Measurements from ENCODE around the gene DDI2. TPM values are rescaled to one million over a fixed set of nuclear protein-coding genes. Genes with fewer than 3 reads are reported as not detected.
"Not testable (repeated sequence)": the region's sequence is repeated elsewhere in the genome, so short reads cannot be mapped to it uniquely, and the experiment has no call there.

Gene DDI2
- total RNA-seq, 1 donor from 2014 or later: 13.7 TPM

GRCh38 chr1:15603050-15603965, 13.9 kb upstream of the DDI2 start:
- peak; percentile 95 for FAIRE-seq
- Histone ChIP-seq H3K36me3 (ENCODE audit: control insufficient read depth, insufficient read depth, low read length) (no peaks in the 10 kb centered on the region), H3K4me3 (ENCODE audit: low read depth, low read length) (peak overlapping the region; percentile 61), H3K27me3 (ENCODE audit: control insufficient read depth, insufficient read depth, low read length) (no peaks in the 10 kb centered on the region)
- DNase-seq (ENCODE audit: low read depth): peak; percentile 95
- no peak for TF ChIP-seq CTCF (IDR thresholded peaks at IDR 0.05; ENCODE audit: insufficient read depth, low read length, severe bottlenecking)

- not testable (repeated sequence) for FAIRE-seq; H3K27me3 ChIP-seq (ENCODE audit: control insufficient read depth, insufficient read depth, low read length); H3K36me3 ChIP-seq (ENCODE audit: control insufficient read depth, insufficient read depth, low read length); DNase-seq (ENCODE audit: low read depth)
- peak overlapping the region; percentile 61 for H3K4me3 ChIP-seq (ENCODE audit: low read depth, low read length)
Observed at GRCh38 chr1:15603966-15604282, 13.3 kb upstream of the DDI2 start.

- H3K27me3 ChIP-seq (ENCODE audit: control insufficient read depth, insufficient read depth, low read length); H3K4me3 ChIP-seq (ENCODE audit: low read depth, low read length); FAIRE-seq: not testable (repeated sequence)
Observed at GRCh38 chr1:15604400-15604799, 12.9 kb upstream of the DDI2 start.

GRCh38 chr1:15605398-15606383, 11.6 kb upstream of the DDI2 start:
- H3K4me3 ChIP-seq (ENCODE audit: low read depth, low read length): no peak overlapping the region
- DNase-seq (ENCODE audit: low read depth): no peak
- H3K27me3 ChIP-seq (ENCODE audit: control insufficient read depth, insufficient read depth, low read length): no peaks in the 10 kb centered on the region
- TF ChIP-seq CTCF (IDR thresholded peaks at IDR 0.05; ENCODE audit: insufficient read depth, low read length, severe bottlenecking): no peak
- no peak for FAIRE-seq
- no peaks in the 10 kb centered on the region for H3K36me3 ChIP-seq (ENCODE audit: control insufficient read depth, insufficient read depth, low read length)

More at GRCh38 chr1:15604400-15604799, 12.9 kb upstream of the DDI2 start:
- not testable (repeated sequence) for H3K36me3 ChIP-seq (ENCODE audit: control insufficient read depth, insufficient read depth, low read length); DNase-seq (ENCODE audit: low read depth)

- FAIRE-seq: no peak
- no peak for TF ChIP-seq CTCF (IDR thresholded peaks at IDR 0.05; ENCODE audit: insufficient read depth, low read length, severe bottlenecking)
- no peak for DNase-seq (ENCODE audit: low read depth)
- Histone ChIP-seq H3K36me3 (ENCODE audit: control insufficient read depth, insufficient read depth, low read length) (no peaks in the 10 kb centered on the region), H3K27me3 (ENCODE audit: control insufficient read depth, insufficient read depth, low read length) (no peaks in the 10 kb centered on the region), H3K4me3 (ENCODE audit: low read depth, low read length) (no peak overlapping the region)
Observed at GRCh38 chr1:15609631-15610030, 7.6 kb upstream of the DDI2 start.

GRCh38 chr1:15610167-15610566, 7.1 kb upstream of the DDI2 start:
- no peaks in the 10 kb centered on the region for H3K36me3 ChIP-seq (ENCODE audit: control insufficient read depth, insufficient read depth, low read length)

More at GRCh38 chr1:15610167-15610566, 7.1 kb upstream of the DDI2 start:
- Histone ChIP-seq H3K27me3 (ENCODE audit: control insufficient read depth, insufficient read depth, low read length) (no peaks in the 10 kb centered on the region), H3K4me3 (ENCODE audit: low read depth, low read length) (no peak overlapping the region)
- FAIRE-seq (no peak), DNase-seq (ENCODE audit: low read depth) (peak; percentile 78)
- TF ChIP-seq CTCF (IDR thresholded peaks at IDR 0.05; ENCODE audit: insufficient read depth, low read length, severe bottlenecking): no peak

Data from bronchial epithelial cell (primary cell).